Measurements from ENCODE around the gene ENTPD1. TPM values are rescaled to one million over a fixed set of nuclear protein-coding genes. Genes with fewer than 3 reads are reported as not detected.
A peak's percentile ranks its signal among the peaks of the same experiment; 100 is the strongest.

Gene ENTPD1
- total RNA-seq, 1 donor from 2014 or later, result 1.0 TPM

DNA sequence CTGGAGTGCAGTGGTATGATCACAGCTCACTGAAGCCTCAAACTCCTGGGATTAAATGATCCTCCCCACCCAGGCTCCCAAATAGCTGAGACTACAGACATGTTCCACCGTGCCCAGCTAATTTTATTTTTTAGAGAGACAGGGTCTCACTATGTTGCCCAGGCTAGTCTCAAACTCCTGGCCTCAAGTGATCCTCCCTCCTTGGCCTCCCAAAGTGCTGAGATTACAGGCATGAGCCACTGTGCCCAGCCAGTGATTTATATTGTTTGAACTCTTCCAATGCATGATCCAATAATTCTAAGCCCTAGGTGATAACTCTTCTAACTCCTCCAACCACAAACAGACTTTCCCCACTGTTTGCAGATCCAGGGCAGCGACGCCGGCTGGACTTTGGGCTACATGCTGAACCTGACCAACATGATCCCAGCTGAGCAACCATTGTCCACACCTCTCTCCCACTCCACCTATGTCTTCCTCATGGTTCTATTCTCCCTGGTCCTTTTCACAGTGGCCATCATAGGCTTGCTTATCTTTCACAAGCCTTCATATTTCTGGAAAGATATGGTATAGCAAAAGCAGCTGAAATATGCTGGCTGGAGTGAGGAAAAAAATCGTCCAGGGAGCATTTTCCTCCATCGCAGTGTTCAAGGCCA is 110.0 kb downstream of the ENTPD1 start:
- Mint-ChIP-seq H3K27ac (peak overlapping the region; percentile 8), H3K36me3 (peaks cover 5% of the 10 kb centered on the region)
- no peak for DNase-seq (ENCODE audit: extremely low spot score, unreplicated experiment)

DNA sequence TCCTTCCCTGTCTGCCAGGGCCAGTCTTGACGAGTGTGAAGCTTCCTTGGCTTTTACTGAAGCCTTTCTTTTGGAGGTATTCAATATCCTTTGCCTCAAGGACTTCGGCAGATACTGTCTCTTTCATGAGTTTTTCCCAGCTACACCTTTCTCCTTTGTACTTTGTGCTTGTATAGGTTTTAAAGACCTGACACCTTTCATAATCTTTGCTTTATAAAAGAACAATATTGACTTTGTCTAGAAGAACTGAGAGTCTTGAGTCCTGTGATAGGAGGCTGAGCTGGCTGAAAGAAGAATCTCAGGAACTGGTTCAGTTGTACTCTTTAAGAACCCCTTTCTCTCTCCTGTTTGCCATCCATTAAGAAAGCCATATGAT is 110.5 kb downstream of the ENTPD1 start:
- DNase-seq (ENCODE audit: extremely low spot score, unreplicated experiment), result no peak
- Mint-ChIP-seq H3K36me3 (peaks cover 6% of the 10 kb centered on the region), H3K27me3 (no peaks in the 10 kb centered on the region), H3K4me3 (no peak overlapping the region), H3K27ac (peak overlapping the region; percentile 8), H3K9me3 (no peaks in the 10 kb centered on the region), H3K4me1 (ENCODE audit: unreplicated experiment) (peaks cover 5% of the 10 kb centered on the region)
- TF ChIP-seq, protein P1, sequence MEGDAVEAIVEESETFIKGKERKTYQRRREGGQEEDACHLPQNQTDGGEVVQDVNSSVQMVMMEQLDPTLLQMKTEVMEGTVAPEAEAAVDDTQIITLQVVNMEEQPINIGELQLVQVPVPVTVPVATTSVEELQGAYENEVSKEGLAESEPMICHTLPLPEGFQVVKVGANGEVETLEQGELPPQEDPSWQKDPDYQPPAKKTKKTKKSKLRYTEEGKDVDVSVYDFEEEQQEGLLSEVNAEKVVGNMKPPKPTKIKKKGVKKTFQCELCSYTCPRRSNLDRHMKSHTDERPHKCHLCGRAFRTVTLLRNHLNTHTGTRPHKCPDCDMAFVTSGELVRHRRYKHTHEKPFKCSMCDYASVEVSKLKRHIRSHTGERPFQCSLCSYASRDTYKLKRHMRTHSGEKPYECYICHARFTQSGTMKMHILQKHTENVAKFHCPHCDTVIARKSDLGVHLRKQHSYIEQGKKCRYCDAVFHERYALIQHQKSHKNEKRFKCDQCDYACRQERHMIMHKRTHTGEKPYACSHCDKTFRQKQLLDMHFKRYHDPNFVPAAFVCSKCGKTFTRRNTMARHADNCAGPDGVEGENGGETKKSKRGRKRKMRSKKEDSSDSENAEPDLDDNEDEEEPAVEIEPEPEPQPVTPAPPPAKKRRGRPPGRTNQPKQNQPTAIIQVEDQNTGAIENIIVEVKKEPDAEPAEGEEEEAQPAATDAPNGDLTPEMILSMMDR (conservative IDR thresholded peaks at IDR 0.05), result no peak

More for the DNA sequence above, 110.0 kb downstream of the ENTPD1 start:
- no peaks in the 10 kb centered on the region for H3K9me3 Mint-ChIP-seq
- TF ChIP-seq, protein P1 (conservative IDR thresholded peaks at IDR 0.05), result no peak
- no peak overlapping the region for H3K4me3 Mint-ChIP-seq
- peaks cover 5% of the 10 kb centered on the region for H3K4me1 Mint-ChIP-seq (ENCODE audit: unreplicated experiment)
- no peaks in the 10 kb centered on the region for H3K27me3 Mint-ChIP-seq

DNA sequence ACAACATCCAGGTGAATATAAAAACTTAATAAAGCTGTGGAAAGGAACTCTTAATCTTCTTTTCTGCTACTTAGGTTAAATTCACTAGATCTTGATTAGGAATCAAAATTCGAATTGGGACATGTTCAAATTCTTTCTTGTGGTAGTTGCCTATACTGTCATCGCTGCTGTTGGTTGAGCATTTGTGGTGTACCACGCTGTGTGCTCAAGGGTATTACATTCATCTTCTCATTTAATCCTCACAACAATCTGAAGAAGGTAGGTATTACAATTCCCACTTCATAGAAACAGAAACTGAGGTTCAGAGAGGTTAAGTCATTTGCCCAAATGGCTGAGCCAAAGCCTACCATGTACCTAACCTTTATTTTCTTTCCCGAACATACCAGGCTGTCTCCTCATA is 111.9 kb downstream of the ENTPD1 start:
- TF ChIP-seq, protein P1 (conservative IDR thresholded peaks at IDR 0.05), result no peak
- peaks cover 14% of the 10 kb centered on the region for H3K36me3 Mint-ChIP-seq

DNA sequence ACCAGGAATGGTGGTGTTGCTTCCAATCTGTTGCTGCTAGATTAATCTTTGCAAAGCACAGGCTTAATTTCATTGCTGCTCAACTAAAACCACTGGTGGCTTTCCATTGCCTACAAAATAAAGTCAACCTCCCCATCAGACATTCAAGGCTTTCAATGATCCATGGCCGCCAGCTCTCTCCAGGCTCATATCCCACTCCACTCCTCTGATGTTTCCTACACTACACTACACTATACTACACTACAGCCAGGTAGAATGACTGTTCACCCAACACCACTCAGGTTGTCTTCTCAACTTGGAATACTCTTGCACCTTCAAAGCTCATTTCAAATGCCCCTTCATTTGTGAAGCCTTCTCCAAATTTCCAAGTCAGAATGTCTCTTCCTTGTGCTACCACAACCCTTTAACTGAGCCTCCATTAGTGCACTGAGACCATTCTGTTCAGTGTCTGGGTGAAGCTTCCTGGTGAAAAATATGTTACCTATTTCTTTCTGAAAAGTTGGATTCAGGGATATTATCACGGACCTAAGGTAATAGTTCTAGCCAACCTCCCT is 116.3 kb downstream of the ENTPD1 start:
- TF ChIP-seq, protein P1 (conservative IDR thresholded peaks at IDR 0.05), result no peak
- no peak for DNase-seq (ENCODE audit: extremely low spot score, unreplicated experiment)
- no peaks in the 10 kb centered on the region for H3K4me1 Mint-ChIP-seq (ENCODE audit: unreplicated experiment)
- peaks cover 45% of the 10 kb centered on the region for H3K36me3 Mint-ChIP-seq
- no peak overlapping the region for H3K27ac Mint-ChIP-seq
- no peaks in the 10 kb centered on the region for H3K27me3 Mint-ChIP-seq
- H3K9me3 Mint-ChIP-seq, result no peaks in the 10 kb centered on the region
- H3K4me3 Mint-ChIP-seq, result no peak overlapping the region

More for the DNA sequence above, 111.9 kb downstream of the ENTPD1 start:
- no peak overlapping the region for H3K27ac Mint-ChIP-seq
- H3K4me3 Mint-ChIP-seq, result no peak overlapping the region
- peaks cover 5% of the 10 kb centered on the region for H3K4me1 Mint-ChIP-seq (ENCODE audit: unreplicated experiment)
- H3K9me3 Mint-ChIP-seq, result no peaks in the 10 kb centered on the region
- no peak for DNase-seq (ENCODE audit: extremely low spot score, unreplicated experiment)
- H3K27me3 Mint-ChIP-seq, result no peaks in the 10 kb centered on the region

DNA sequence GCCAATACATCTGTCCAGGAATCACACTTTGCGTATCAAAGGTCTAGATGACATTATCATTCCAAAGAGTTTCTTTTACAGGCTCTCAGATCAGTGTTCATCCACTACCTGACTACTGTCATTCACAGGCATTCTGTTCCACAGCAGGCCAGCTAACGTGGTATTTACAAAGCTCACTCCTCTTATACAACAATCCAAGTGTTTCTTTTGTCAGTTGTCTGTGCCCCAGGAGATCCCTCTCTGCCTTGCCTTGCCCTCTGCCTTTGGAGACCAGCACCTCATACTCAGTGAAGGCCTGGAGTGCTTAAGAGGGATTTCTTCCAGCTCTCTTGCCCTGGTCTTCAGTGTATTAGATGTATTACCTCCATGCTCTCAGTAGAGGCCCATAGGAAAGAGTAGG is 117.2 kb downstream of the ENTPD1 start:
- H3K36me3 Mint-ChIP-seq, result peaks cover 48% of the 10 kb centered on the region
- no peaks in the 10 kb centered on the region for H3K27me3 Mint-ChIP-seq
- DNase-seq (ENCODE audit: extremely low spot score, unreplicated experiment), result no peak
- TF ChIP-seq, protein P1 (conservative IDR thresholded peaks at IDR 0.05), result no peak
- H3K27ac Mint-ChIP-seq, result no peak overlapping the region
- no peaks in the 10 kb centered on the region for H3K9me3 Mint-ChIP-seq
- no peak overlapping the region for H3K4me3 Mint-ChIP-seq
- no peaks in the 10 kb centered on the region for H3K4me1 Mint-ChIP-seq (ENCODE audit: unreplicated experiment)

Data from type B pancreatic cell (in vitro differentiated cells).